RWPE2 (cell line): ENCODE results near the gene EXOC6B.
A peak's percentile ranks its signal among the peaks of the same experiment; 100 is the strongest.

Experiments used
- ATAC-seq: fragments of 200-7000 bp; cut with Tn5 transposase; 3 replicates; pipeline ENCODE4 v1.9.1; 2021; ENCODE audit warnings: low read depth
- DNase-seq: peaks from one replicate; pipeline ENCODE4 v3.0.0-alpha.2; 2020; ENCODE audit warnings: low spot score
- H3K27ac ChIP-seq: fragments of 450-650 bp; 2 replicates; pipeline ENCODE4 v1.5.1; 2017; ENCODE audit warnings: mild to moderate bottlenecking; ENCODE audit not compliant: poor library complexity, severe bottlenecking
- H3K27me3 ChIP-seq: fragments of 250-450 bp; sonication (Bioruptor Pico); 2 replicates; pipeline ENCODE4 v1.5.1; 2021; ENCODE audit warnings: mild to moderate bottlenecking, moderate library complexity; ENCODE audit not compliant: insufficient read depth, poor library complexity, severe bottlenecking
- H3K36me3 ChIP-seq: fragments of 250-450 bp; sonication (Bioruptor Pico); 2 replicates; pipeline ENCODE4 v1.5.1; 2020; ENCODE audit warnings: low read depth, mild to moderate bottlenecking, moderate library complexity
- H3K4me1 ChIP-seq: fragments of 250-450 bp; sonication (Bioruptor Pico); 2 replicates; pipeline ENCODE4 v1.5.1; 2021; ENCODE audit warnings: mild to moderate bottlenecking, moderate library complexity; ENCODE audit not compliant: insufficient read depth, poor library complexity, severe bottlenecking
- H3K4me3 ChIP-seq: fragments of 250-450 bp; sonication (Bioruptor Pico); 2 replicates; pipeline ENCODE4 v1.5.1; 2021; ENCODE audit warnings: mild to moderate bottlenecking, moderate library complexity; ENCODE audit not compliant: severe bottlenecking
- H3K9me3 ChIP-seq: fragments of 250-450 bp; sonication (Bioruptor Pico); 2 replicates; pipeline ENCODE4 v1.5.1; 2021; ENCODE audit warnings: mild to moderate bottlenecking, moderate library complexity; ENCODE audit not compliant: severe bottlenecking
- TF ChIP-seq, protein P1 (sequence below): fragments of 450-650 bp; IDR thresholded peaks from one replicate; pipeline ENCODE4 v1.5.1; 2017; ENCODE audit warnings: mild to moderate bottlenecking, moderate library complexity; ENCODE audit not compliant: poor library complexity, severe bottlenecking

The EXOC6B gene

DNA sequence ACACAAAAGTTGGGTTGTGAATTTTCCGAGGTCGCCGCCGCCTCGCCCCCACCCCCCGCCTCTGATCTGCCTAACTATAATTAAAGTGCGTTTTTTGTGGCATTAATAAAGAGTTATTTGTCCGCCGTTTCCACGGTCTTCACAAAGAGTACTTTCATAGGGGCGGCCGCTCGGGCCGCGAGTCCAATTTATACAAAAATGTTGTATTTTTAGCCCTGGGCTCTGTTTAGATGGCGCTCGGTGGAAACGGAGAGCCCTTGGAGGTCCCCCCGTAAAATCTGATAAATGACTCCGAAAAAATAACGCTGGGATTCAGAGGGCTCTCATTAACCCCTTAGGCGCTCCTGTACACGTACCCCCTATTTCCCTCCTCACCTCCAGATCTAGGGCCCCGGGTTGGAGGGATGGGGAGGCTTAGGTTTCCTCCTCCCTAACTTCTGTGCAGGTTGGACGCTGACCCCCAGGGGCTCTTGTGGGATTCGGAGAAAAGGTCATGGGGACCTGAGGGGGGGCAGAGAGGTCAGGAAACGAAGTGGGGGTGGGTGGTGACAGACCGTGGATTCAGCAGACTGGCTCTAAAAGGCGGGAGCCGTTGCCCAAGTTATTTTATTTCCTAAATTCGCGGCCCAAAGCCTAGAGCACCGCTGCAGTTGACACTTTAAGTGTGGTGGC is 680.0 kb downstream of the EXOC6B start:
- peak overlapping the region; percentile 62 for H3K4me3 ChIP-seq
- ATAC-seq (no peak), DNase-seq (no peak)
- peaks cover 6% of the 10 kb centered on the region for H3K4me1 ChIP-seq
- peaks cover 33% of the 10 kb centered on the region for H3K27me3 ChIP-seq
- TF ChIP-seq, protein P1, sequence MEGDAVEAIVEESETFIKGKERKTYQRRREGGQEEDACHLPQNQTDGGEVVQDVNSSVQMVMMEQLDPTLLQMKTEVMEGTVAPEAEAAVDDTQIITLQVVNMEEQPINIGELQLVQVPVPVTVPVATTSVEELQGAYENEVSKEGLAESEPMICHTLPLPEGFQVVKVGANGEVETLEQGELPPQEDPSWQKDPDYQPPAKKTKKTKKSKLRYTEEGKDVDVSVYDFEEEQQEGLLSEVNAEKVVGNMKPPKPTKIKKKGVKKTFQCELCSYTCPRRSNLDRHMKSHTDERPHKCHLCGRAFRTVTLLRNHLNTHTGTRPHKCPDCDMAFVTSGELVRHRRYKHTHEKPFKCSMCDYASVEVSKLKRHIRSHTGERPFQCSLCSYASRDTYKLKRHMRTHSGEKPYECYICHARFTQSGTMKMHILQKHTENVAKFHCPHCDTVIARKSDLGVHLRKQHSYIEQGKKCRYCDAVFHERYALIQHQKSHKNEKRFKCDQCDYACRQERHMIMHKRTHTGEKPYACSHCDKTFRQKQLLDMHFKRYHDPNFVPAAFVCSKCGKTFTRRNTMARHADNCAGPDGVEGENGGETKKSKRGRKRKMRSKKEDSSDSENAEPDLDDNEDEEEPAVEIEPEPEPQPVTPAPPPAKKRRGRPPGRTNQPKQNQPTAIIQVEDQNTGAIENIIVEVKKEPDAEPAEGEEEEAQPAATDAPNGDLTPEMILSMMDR, result no peak
- H3K36me3 ChIP-seq, result no peaks in the 10 kb centered on the region
- peak overlapping the region; percentile 64 for H3K27ac ChIP-seq
- no peaks in the 10 kb centered on the region for H3K9me3 ChIP-seq

- H3K9me3 ChIP-seq, result no peaks in the 10 kb centered on the region
- no peak for DNase-seq
- no peaks in the 10 kb centered on the region for H3K36me3 ChIP-seq
- TF ChIP-seq, protein P1, result no peak
- peak overlapping the region; percentile 62 for H3K4me3 ChIP-seq
- H3K27me3 ChIP-seq, result peaks cover 33% of the 10 kb centered on the region
- H3K27ac ChIP-seq, result peak overlapping the region; percentile 64
- H3K4me1 ChIP-seq, result peaks cover 6% of the 10 kb centered on the region
- ATAC-seq, result peak; percentile 61
Measured at GRCh38 chr2:72145289-72145657, 680.6 kb downstream of the EXOC6B start.

GRCh38 chr2:72144632-72145288 is 681.1 kb downstream of the EXOC6B start:
- peak; percentile 84 for DNase-seq
- Histone ChIP-seq H3K27ac (peak overlapping the region; percentile 64), H3K27me3 (peaks cover 29% of the 10 kb centered on the region), H3K36me3 (no peaks in the 10 kb centered on the region), H3K4me3 (peak overlapping the region; percentile 62), H3K4me1 (peaks cover 6% of the 10 kb centered on the region), H3K9me3 (no peaks in the 10 kb centered on the region)
- ATAC-seq, result peak; percentile 64
- TF ChIP-seq, protein P1, result peak; percentile 4

GRCh38 chr2:72144274-72144631 is 681.6 kb downstream of the EXOC6B start:
- H3K27me3 ChIP-seq, result peaks cover 24% of the 10 kb centered on the region
- H3K9me3 ChIP-seq, result no peaks in the 10 kb centered on the region
- no peak for ATAC-seq
- H3K27ac ChIP-seq, result peak overlapping the region; percentile 64
- TF ChIP-seq, protein P1, result no peak
- DNase-seq, result no peak
- peaks cover 6% of the 10 kb centered on the region for H3K4me1 ChIP-seq
- H3K36me3 ChIP-seq, result no peaks in the 10 kb centered on the region
- peak overlapping the region; percentile 62 for H3K4me3 ChIP-seq
